ENCODE measurements around the gene PRR20G.
"Not testable (repeated sequence)": the region's sequence is repeated elsewhere in the genome, so short reads cannot be mapped to it uniquely, and the experiment has no call there.

PRR20G gene

DNA sequence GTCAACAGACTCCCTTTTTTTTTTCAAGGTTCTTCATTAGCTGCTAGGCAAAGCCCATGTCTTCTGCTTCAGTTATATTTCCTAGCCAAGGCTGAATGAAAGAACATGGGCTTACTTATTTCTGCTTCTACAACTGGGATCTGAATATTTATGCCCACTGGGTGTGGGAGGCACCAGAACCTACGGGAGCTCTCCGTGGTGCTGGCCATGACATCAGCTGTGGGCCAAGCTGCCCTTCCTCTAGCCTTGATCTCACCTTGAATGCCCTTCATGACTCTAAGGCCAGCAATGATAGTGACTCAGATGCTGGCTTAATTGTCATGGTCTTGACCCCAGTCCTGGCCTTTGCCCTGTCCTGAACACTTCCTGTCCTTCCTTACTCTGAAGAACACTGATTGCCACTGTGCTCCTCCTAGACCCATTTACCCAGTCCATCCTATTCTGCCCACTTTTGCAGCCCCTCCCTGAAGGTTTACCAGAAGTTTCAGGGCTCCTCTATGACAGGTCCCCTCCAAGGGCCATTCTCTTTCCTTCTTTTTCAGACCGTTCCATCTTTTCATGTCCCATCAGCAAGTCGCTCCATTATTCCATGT, 32.8 kb upstream of the PRR20G start:
- ATAC-seq: no peak
- TF ChIP-seq ZNF70 (CRISPR knock-in tag; IDR thresholded peaks at IDR 0.05) (no peak), ZNF8 (CRISPR knock-in tag; IDR thresholded peaks at IDR 0.05) (no peak), TCF4 (CRISPR knock-in tag; IDR thresholded peaks at IDR 0.05; ENCODE audit: borderline replicate concordance) (no peak), ISL1 (CRISPR knock-in tag; IDR thresholded peaks at IDR 0.05) (no peak), RARB (CRISPR knock-in tag; IDR thresholded peaks at IDR 0.05) (no peak)
- TF ChIP-seq, protein P1, sequence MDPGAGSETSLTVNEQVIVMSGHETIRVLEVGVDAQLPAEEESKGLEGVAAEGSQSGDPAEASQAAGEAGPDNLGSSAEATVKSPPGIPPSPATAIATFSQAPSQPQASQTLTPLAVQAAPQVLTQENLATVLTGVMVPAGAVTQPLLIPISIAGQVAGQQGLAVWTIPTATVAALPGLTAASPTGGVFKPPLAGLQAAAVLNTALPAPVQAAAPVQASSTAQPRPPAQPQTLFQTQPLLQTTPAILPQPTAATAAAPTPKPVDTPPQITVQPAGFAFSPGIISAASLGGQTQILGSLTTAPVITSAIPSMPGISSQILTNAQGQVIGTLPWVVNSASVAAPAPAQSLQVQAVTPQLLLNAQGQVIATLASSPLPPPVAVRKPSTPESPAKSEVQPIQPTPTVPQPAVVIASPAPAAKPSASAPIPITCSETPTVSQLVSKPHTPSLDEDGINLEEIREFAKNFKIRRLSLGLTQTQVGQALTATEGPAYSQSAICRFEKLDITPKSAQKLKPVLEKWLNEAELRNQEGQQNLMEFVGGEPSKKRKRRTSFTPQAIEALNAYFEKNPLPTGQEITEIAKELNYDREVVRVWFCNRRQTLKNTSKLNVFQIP (CRISPR knock-in tag; IDR thresholded peaks at IDR 0.05; ENCODE audit: borderline replicate concordance, low read depth): no peak

DNA sequence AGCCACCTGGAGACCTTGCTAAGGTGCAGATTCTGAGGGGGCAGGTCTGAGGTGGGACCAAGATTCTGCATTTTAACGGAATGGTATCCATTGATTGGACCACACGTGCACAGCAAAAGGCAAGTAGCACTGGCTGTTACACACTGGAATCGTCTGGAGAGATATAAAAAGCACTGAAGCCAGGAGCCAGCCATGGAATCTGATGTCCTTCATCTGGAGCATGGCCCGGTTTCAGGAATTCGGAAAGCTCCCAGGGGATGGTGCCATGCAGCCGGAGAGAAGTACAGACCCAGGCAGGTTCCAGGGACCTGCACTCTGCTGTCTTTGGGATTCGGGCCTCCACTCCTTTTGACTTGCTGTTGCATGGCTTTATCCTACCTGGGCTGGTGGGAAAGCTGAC, 28.8 kb upstream of the PRR20G start:
- ATAC-seq: no peak
- no peak for TF ChIP-seq ZC3H10 (CRISPR knock-in tag; IDR thresholded peaks at IDR 0.05)

DNA sequence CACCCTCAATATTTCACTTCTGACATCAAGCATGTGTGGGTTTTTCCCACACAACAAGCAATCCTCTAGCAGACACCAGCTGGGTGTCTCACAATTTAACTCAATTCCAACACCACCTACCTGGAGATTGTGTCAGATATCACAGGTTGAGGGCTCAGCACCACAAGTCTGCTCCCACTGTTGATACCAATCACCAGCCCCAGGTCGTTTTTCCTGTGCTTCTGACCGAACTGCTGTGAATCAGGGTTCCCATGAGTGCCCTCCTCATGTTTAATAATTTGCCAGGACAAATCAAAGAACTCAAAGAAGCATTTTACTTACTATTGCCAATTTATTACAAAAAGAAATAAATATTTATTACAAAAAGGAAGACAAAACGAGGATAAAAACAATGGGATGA, 25.0 kb upstream of the PRR20G start:
- no peak for TF ChIP-seq ARNTL (CRISPR knock-in tag; IDR thresholded peaks at IDR 0.05; ENCODE audit: borderline replicate concordance, low read depth)
- TF ChIP-seq GLIS3 (CRISPR knock-in tag; IDR thresholded peaks at IDR 0.05): no peak
- no peak for TF ChIP-seq CSDC2 (CRISPR knock-in tag; IDR thresholded peaks at IDR 0.05)
- TF ChIP-seq, protein P2, sequence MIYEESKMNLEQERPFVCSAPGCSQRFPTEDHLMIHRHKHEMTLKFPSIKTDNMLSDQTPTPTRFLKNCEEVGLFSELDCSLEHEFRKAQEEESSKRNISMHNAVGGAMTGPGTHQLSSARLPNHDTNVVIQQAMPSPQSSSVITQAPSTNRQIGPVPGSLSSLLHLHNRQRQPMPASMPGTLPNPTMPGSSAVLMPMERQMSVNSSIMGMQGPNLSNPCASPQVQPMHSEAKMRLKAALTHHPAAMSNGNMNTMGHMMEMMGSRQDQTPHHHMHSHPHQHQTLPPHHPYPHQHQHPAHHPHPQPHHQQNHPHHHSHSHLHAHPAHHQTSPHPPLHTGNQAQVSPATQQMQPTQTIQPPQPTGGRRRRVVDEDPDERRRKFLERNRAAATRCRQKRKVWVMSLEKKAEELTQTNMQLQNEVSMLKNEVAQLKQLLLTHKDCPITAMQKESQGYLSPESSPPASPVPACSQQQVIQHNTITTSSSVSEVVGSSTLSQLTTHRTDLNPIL (CRISPR knock-in tag; IDR thresholded peaks at IDR 0.05; ENCODE audit: low read depth): no peak
- no peak for TF ChIP-seq ZFP30 (CRISPR knock-in tag; IDR thresholded peaks at IDR 0.05)
- TF ChIP-seq BACH2 (CRISPR knock-in tag; IDR thresholded peaks at IDR 0.05; ENCODE audit: borderline replicate concordance): no peak

DNA sequence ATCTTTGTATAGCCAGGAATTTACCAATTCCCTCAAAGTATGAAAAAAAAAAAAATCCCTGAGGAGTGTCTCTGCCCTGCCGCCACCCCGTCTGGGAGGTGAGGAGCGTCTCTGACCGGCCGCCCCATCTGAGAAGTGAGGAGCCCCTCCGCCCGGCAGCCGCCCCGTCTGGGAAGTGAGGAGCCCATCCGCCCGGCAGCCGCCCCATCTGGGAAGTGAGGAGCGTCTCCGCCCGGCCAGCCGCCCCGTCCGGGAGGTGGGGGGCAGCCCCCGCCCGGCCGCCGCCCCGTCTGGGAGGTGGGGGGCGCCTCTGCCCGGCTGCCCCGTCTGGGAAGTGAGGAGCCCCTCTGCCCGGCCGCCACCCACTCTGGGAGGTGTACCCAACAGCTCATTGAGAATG, 21.0 kb upstream of the PRR20G start:
- not testable (repeated sequence) for ATAC-seq

More for the DNA sequence above, 25.0 kb upstream of the PRR20G start:
- ATAC-seq: no peak

DNA sequence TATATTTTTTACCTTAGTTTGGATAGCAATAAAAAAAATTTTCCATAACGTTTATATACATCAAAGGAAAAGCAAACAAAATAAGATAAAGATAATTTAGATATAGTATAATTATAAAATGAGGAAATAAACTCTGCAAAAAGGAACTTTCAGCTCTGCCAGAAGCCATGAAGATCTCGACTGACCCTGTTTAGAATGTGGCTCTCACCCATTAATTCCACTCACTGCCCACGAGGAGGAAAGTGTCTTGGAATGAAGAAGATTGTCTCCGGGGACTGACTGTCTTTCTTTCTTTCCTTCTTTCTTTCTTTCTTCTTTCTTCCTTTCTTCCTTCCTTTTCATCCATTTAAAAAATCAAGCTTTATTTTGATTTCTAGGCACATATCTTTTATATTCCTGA, 20.1 kb upstream of the PRR20G start:
- no peak for ATAC-seq
- no peak for TF ChIP-seq ZNF565 (CRISPR knock-in tag; conservative IDR thresholded peaks at IDR 0.05; ENCODE audit: low read depth)
- TF ChIP-seq ISL1 (CRISPR knock-in tag; IDR thresholded peaks at IDR 0.05): no peak
- no peak for TF ChIP-seq BACH2 (CRISPR knock-in tag; IDR thresholded peaks at IDR 0.05; ENCODE audit: borderline replicate concordance)
- no peak for TF ChIP-seq TOX (CRISPR knock-in tag; IDR thresholded peaks at IDR 0.05; ENCODE audit: borderline replicate concordance)

DNA sequence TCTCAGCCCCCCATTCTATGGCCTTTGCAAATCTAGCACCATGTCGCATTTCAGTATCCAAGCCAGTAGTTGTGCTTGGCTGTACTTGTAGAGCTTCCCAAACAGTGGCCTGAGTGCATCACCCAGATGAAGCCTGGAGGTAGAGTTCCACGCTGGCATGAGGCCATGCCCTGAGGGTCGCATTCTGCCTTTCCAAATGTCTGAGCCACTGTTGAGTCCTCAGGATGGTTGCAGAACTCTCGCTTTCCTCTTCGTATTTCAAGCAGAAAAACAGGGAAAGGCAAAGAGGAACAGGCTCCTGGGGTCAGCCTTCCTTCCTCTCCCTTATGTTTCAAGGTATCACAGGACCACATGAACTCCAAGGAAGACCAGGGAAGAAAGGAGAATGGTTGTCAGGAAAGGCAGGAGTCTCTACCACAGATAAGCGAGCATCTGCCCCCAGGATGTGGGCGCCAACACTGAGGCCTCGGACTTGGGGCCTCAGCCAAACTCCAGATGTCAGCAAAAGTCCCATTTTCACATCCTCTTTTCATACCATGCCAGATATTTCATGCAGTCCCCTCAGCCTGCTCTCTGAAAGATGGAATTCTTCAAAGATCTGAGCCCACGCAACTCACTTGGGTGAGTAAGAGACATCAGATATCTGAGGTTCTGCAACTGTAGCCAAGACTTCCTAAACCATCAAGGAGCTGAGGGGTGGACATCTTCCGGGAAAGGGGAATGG, 19.4 kb upstream of the PRR20G start:
- no peak for TF ChIP-seq GLIS3 (CRISPR knock-in tag; IDR thresholded peaks at IDR 0.05)
- no peak for TF ChIP-seq ZNF70 (CRISPR knock-in tag; IDR thresholded peaks at IDR 0.05)
- no peak for TF ChIP-seq ZNF8 (CRISPR knock-in tag; IDR thresholded peaks at IDR 0.05)
- TF ChIP-seq, protein P3, sequence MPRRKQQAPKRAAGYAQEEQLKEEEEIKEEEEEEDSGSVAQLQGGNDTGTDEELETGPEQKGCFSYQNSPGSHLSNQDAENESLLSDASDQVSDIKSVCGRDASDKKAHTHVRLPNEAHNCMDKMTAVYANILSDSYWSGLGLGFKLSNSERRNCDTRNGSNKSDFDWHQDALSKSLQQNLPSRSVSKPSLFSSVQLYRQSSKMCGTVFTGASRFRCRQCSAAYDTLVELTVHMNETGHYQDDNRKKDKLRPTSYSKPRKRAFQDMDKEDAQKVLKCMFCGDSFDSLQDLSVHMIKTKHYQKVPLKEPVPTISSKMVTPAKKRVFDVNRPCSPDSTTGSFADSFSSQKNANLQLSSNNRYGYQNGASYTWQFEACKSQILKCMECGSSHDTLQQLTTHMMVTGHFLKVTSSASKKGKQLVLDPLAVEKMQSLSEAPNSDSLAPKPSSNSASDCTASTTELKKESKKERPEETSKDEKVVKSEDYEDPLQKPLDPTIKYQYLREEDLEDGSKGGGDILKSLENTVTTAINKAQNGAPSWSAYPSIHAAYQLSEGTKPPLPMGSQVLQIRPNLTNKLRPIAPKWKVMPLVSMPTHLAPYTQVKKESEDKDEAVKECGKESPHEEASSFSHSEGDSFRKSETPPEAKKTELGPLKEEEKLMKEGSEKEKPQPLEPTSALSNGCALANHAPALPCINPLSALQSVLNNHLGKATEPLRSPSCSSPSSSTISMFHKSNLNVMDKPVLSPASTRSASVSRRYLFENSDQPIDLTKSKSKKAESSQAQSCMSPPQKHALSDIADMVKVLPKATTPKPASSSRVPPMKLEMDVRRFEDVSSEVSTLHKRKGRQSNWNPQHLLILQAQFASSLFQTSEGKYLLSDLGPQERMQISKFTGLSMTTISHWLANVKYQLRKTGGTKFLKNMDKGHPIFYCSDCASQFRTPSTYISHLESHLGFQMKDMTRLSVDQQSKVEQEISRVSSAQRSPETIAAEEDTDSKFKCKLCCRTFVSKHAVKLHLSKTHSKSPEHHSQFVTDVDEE (CRISPR knock-in tag; IDR thresholded peaks at IDR 0.05): no peak
- no peak for TF ChIP-seq CSDC2 (CRISPR knock-in tag; IDR thresholded peaks at IDR 0.05)
- no peak for TF ChIP-seq ZC3H10 (CRISPR knock-in tag; IDR thresholded peaks at IDR 0.05)
- TF ChIP-seq, protein P2 (CRISPR knock-in tag; IDR thresholded peaks at IDR 0.05; ENCODE audit: low read depth): no peak
- TF ChIP-seq, protein P4, sequence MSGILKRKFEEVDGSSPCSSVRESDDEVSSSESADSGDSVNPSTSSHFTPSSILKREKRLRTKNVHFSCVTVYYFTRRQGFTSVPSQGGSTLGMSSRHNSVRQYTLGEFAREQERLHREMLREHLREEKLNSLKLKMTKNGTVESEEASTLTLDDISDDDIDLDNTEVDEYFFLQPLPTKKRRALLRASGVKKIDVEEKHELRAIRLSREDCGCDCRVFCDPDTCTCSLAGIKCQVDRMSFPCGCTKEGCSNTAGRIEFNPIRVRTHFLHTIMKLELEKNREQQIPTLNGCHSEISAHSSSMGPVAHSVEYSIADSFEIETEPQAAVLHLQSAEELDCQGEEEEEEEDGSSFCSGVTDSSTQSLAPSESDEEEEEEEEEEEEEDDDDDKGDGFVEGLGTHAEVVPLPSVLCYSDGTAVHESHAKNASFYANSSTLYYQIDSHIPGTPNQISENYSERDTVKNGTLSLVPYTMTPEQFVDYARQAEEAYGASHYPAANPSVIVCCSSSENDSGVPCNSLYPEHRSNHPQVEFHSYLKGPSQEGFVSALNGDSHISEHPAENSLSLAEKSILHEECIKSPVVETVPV (CRISPR knock-in tag; IDR thresholded peaks at IDR 0.05): no peak
- TF ChIP-seq ESRRG (CRISPR knock-in tag; IDR thresholded peaks at IDR 0.05): no peak
- no peak for TF ChIP-seq TCF4 (CRISPR knock-in tag; IDR thresholded peaks at IDR 0.05; ENCODE audit: borderline replicate concordance)
- TF ChIP-seq ZFP3 (CRISPR knock-in tag; IDR thresholded peaks at IDR 0.05): no peak
- TF ChIP-seq OSR1 (CRISPR knock-in tag; IDR thresholded peaks at IDR 0.05): no peak
- TF ChIP-seq BACH2 (CRISPR knock-in tag; IDR thresholded peaks at IDR 0.05; ENCODE audit: borderline replicate concordance): no peak
- TF ChIP-seq, protein P1 (CRISPR knock-in tag; IDR thresholded peaks at IDR 0.05; ENCODE audit: borderline replicate concordance, low read depth): no peak
- TF ChIP-seq ARNTL (CRISPR knock-in tag; IDR thresholded peaks at IDR 0.05; ENCODE audit: borderline replicate concordance, low read depth): no peak
- no peak for TF ChIP-seq TOX (CRISPR knock-in tag; IDR thresholded peaks at IDR 0.05; ENCODE audit: borderline replicate concordance)
- ATAC-seq: no peak

Data from SK-N-SH treated with all-trans-retinoic acid at 6 μM for 48 hours (cell line).